GM23248 (cell line): ENCODE results near the gene CERT1. TPM values are rescaled to one million over a fixed set of nuclear protein-coding genes. Genes with fewer than 3 reads are reported as not detected.

Source experiments
- DNase-seq: peaks from one replicate; pipeline ENCODE4 v3.0.0-alpha.2; 2015
- H2AFZ ChIP-seq: fragments of 200-600 bp; sonication (generic); 2 replicates; pipeline ENCODE4 v1.6.1; 2016; ENCODE audit warnings: antibody characterized with exemption
- H3F3A ChIP-seq: fragments of 200-600 bp; sonication (generic); 2 replicates; pipeline ENCODE4 v1.6.1; 2016; ENCODE audit warnings: mild to moderate bottlenecking, antibody characterized with exemption, mixed run types; ENCODE audit not compliant: insufficient read depth
- H3K27ac ChIP-seq: fragments of 200-600 bp; sonication (generic); 2 replicates; pipeline ENCODE4 v1.5.1; 2016; ENCODE audit warnings: mild to moderate bottlenecking
- H3K27me3 ChIP-seq: fragments of 200-600 bp; sonication (generic); replicated peaks from 2 replicates; pipeline ENCODE4 v1.6.1; 2016; ENCODE audit warnings: mild to moderate bottlenecking; ENCODE audit not compliant: insufficient read depth
- H3K36me3 ChIP-seq: fragments of 200-600 bp; sonication (generic); 2 replicates; pipeline ENCODE4 v1.6.1; 2016; ENCODE audit warnings: low read depth, mild to moderate bottlenecking
- H3K4me1 ChIP-seq: fragments of 200-600 bp; sonication (generic); 2 replicates; pipeline ENCODE4 v1.6.1; 2016; ENCODE audit warnings: mild to moderate bottlenecking; ENCODE audit not compliant: insufficient read depth
- H3K4me2 ChIP-seq: fragments of 200-600 bp; sonication (generic); one replicate; pipeline ENCODE4 v1.6.1; 2016; ENCODE audit warnings: mild to moderate bottlenecking; ENCODE audit not compliant: unreplicated experiment
- H3K4me3 ChIP-seq: fragments of 200-600 bp; sonication (generic); 2 replicates; pipeline ENCODE4 v1.5.1; 2016; ENCODE audit warnings: mild to moderate bottlenecking
- H3K79me2 ChIP-seq: fragments of 200-600 bp; sonication (generic); 2 replicates; pipeline ENCODE4 v1.6.1; 2016; ENCODE audit warnings: mild to moderate bottlenecking; ENCODE audit not compliant: insufficient read depth
- H3K9ac ChIP-seq: fragments of 200-600 bp; sonication (generic); 2 replicates; pipeline ENCODE4 v1.6.1; 2016; ENCODE audit warnings: mild to moderate bottlenecking
- H3K9me2 ChIP-seq: fragments of 200-600 bp; sonication (generic); 2 replicates; pipeline ENCODE4 v1.6.1; 2016; ENCODE audit warnings: mixed run types, mild to moderate bottlenecking, moderate library complexity; ENCODE audit not compliant: insufficient read depth
- H3K9me3 ChIP-seq: fragments of 200-600 bp; sonication (generic); one replicate; pipeline ENCODE4 v1.6.1; 2017; ENCODE audit warnings: low read depth
- H4K20me1 ChIP-seq: fragments of 200-600 bp; sonication (generic); 2 replicates; pipeline ENCODE4 v1.6.0; 2016; ENCODE audit not compliant: insufficient read depth
- EZH2 ChIP-seq: fragments of 200-600 bp; sonication (generic); IDR thresholded peaks from 2 replicates; pipeline ENCODE4 v1.6.1; 2018; ENCODE audit warnings: antibody characterized with exemption, mild to moderate bottlenecking; ENCODE audit not compliant: insufficient read depth, poor library complexity, severe bottlenecking
- EZH2phosphoT487 ChIP-seq: fragments of 200-600 bp; sonication (generic); IDR thresholded peaks from 2 replicates; pipeline ENCODE4 v1.6.1; 2018; ENCODE audit warnings: antibody characterized with exemption, moderate library complexity, mild to moderate bottlenecking, low read depth; ENCODE audit not compliant: insufficient read depth
- WGBS, 2 experiments: methylation state at CpG; one replicate each; pipeline ENCODE4 v1.1.6; 2015 to 2017; ENCODE audit warnings: low lambda C conversion rate in 2 of 2, low coverage in 1 of 2; ENCODE audit errors: missing lambda C conversion rate in 2 of 2; 5-methylcytosine and 5-hydroxymethylcytosine counted together
- in situ Hi-C: fragments of 300-500 bp; cut with MboI; formaldehyde crosslinking; loops from 2 replicates; pipeline ENCODE4 v1.15.0; 2020
- polyA plus RNA-seq: library from polyadenylated mRNA; unstranded; fragments of >200 nt; fragmentation: Nextera tagmentation; extraction: Ambion mirVana; gene quantifications from 2 replicates; pipeline ENCODE4 v1.2.1, GENCODE V29; 2016
- total RNA-seq: library from RNA; depleted of rRNA; stranded (reverse); fragments of >200 nt; shearing (Covaris generic); gene quantifications from 2 replicates; pipeline ENCODE4 v1.2.3, GENCODE V29; 2014

Gene CERT1
- total and polyA plus RNA-seq, 2 experiments from 2014 or later: 15.2 to 17.3 TPM

DNA sequence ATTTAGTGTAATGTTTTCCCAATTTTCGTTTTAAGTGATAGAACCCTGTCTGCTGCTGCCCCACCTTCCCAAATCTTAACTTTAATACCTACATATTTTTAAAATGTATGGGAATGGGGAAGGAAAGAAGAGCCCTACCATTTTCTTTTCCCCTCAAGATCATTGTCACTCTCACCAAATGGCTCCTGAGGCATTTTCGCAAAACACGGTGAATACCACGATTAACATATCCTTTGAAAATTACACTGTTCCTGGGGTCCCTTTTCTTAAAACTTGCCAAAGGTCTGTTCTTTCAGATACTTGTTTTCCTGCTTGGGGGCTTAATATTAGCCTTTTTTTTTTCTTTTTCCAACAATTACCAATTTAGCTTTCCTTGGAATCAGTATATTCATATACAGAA, 36.1 kb downstream of the CERT1 start:
- Histone ChIP-seq H3K79me2 (peaks cover 96% of the 10 kb centered on the region), H3K4me3 (no peak overlapping the region)

DNA sequence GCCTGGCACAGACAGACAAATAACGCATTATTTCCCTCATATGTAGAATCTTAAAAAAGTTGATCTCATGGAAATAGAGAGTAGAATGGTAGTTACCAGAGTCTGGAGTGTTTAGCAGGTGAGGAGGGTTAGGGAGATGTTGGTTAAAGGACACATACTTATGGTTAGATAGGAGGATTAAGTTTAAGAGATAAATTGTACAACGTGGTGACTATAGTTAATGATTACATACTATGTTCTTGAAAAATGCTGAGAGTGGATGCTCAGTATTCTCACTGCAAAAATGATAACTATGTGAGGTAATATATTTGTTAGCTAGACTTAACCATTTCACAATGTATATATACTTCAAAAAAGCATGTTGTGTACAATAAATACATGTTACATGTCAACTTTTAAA, 38.0 kb downstream of the CERT1 start:
- 95 to 98% methylated on average over 2 of the region's 2 CpGs for WGBS, 2 experiments
- in situ Hi-C loops: no loop called here
- TF ChIP-seq EZH2phosphoT487 (no peak), EZH2 (no peak)

More for the DNA sequence above, 36.1 kb downstream of the CERT1 start:
- no peaks in the 10 kb centered on the region; the same call in 1 of the 2 replicates for H3K36me3 ChIP-seq
- H3K9me2 ChIP-seq: no peaks in the 10 kb centered on the region
- no peaks in the 10 kb centered on the region for H3K27me3 ChIP-seq
- H4K20me1 ChIP-seq: peaks cover 11% of the 10 kb centered on the region; the same call in 1 of the 2 replicates
- H3K27ac ChIP-seq: no peak overlapping the region
- H3K4me1 ChIP-seq: no peaks in the 10 kb centered on the region
- H3K4me2 ChIP-seq: no peak overlapping the region
- DNase-seq: no peak
- H3K9me3 ChIP-seq: no peaks in the 10 kb centered on the region
- in situ Hi-C loops: no loop called here
- H3F3A ChIP-seq: no peaks in the 10 kb centered on the region
- WGBS, 2 experiments: 72 to 74% methylated on average over 4 of the region's 4 CpGs
- H3K9ac ChIP-seq: no peak overlapping the region
- no peak overlapping the region for H2AFZ ChIP-seq
- TF ChIP-seq EZH2phosphoT487 (no peak), EZH2 (no peak)

DNA sequence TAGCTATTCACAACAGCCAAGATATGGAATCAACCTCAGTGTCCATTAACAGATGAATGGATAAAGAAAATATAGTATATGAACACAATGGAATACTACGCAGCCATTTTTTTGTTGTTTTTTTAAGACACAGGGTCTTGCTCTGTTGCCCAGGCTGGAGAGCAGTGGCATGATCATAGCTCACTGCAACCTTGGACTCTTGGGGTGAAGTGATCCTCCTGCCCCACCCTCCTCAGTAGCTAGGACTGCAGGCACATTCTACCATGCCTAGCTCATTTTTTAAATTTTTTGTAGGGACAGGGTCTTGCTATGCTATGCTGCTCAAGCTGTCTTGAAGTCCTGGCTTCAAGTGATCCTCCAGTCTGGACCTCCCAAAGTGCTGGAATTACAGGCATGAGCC, 38.5 kb downstream of the CERT1 start:
- Histone ChIP-seq H3K4me1 (no peaks in the 10 kb centered on the region), H3F3A (no peaks in the 10 kb centered on the region), H3K4me2 (no peak overlapping the region), H2AFZ (no peak overlapping the region), H3K9me3 (no peaks in the 10 kb centered on the region), H3K36me3 (no peaks in the 10 kb centered on the region; the same call in 1 of the 2 replicates), H3K27ac (no peak overlapping the region), H3K79me2 (peaks cover 97% of the 10 kb centered on the region), H4K20me1 (peaks cover 6% of the 10 kb centered on the region; the same call in 1 of the 2 replicates), H3K27me3 (no peaks in the 10 kb centered on the region), H3K9me2 (no peaks in the 10 kb centered on the region), H3K9ac (no peak overlapping the region), H3K4me3 (no peak overlapping the region)
- no peak for DNase-seq
- 97% methylated on average over 1 of the region's 1 CpG for WGBS, 2 experiments
- in situ Hi-C loops: no loop called here
- TF ChIP-seq EZH2: no peak
- no peak for TF ChIP-seq EZH2phosphoT487

More for the DNA sequence above, 38.0 kb downstream of the CERT1 start:
- H3K4me2 ChIP-seq: no peak overlapping the region
- H3K27me3 ChIP-seq: no peaks in the 10 kb centered on the region
- H2AFZ ChIP-seq: no peak overlapping the region
- peaks cover 6% of the 10 kb centered on the region; the same call in 1 of the 2 replicates for H4K20me1 ChIP-seq
- no peaks in the 10 kb centered on the region for H3K9me2 ChIP-seq
- peaks cover 97% of the 10 kb centered on the region for H3K79me2 ChIP-seq
- no peak overlapping the region for H3K9ac ChIP-seq
- no peak overlapping the region for H3K27ac ChIP-seq
- no peaks in the 10 kb centered on the region; the same call in 1 of the 2 replicates for H3K36me3 ChIP-seq
- H3K4me1 ChIP-seq: no peaks in the 10 kb centered on the region
- DNase-seq: no peak
- H3K9me3 ChIP-seq: no peaks in the 10 kb centered on the region
- no peak overlapping the region for H3K4me3 ChIP-seq
- H3F3A ChIP-seq: no peaks in the 10 kb centered on the region

DNA sequence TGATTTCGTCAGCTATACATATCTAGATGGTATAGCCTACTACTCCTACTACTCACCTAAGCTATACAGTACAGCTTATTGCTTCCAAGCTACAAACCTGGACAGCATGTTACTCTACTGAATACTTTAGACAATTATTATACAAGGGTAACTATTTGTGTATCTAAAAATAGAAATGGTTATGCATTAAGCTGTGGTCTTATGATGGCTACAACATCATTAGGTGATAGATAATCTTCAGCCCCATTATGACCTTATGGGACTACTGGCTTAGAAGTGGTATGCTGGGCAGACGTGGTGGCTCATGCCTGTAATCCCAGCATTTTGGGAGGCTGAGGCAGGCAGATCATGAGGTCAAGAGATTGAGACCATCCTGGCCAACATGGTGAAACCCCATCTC, 40.2 kb downstream of the CERT1 start:
- H3K27ac ChIP-seq: no peak overlapping the region
- no peak overlapping the region for H3K9ac ChIP-seq
- TF ChIP-seq EZH2phosphoT487 (no peak), EZH2 (no peak)
- peaks cover 6% of the 10 kb centered on the region; the same call in 1 of the 2 replicates for H4K20me1 ChIP-seq
- H3K9me2 ChIP-seq: no peaks in the 10 kb centered on the region
- H2AFZ ChIP-seq: no peak overlapping the region
- WGBS, 2 experiments: 95% methylated on average over 2 of the region's 2 CpGs
- no peaks in the 10 kb centered on the region for H3F3A ChIP-seq
- no peaks in the 10 kb centered on the region; the same call in 1 of the 2 replicates for H3K36me3 ChIP-seq
- H3K9me3 ChIP-seq: no peaks in the 10 kb centered on the region
- no peaks in the 10 kb centered on the region for H3K4me1 ChIP-seq
- peaks cover 98% of the 10 kb centered on the region for H3K79me2 ChIP-seq
- in situ Hi-C loops: no loop called here
- H3K4me3 ChIP-seq: no peak overlapping the region
- H3K4me2 ChIP-seq: no peak overlapping the region
- no peaks in the 10 kb centered on the region for H3K27me3 ChIP-seq
- no peak for DNase-seq

DNA sequence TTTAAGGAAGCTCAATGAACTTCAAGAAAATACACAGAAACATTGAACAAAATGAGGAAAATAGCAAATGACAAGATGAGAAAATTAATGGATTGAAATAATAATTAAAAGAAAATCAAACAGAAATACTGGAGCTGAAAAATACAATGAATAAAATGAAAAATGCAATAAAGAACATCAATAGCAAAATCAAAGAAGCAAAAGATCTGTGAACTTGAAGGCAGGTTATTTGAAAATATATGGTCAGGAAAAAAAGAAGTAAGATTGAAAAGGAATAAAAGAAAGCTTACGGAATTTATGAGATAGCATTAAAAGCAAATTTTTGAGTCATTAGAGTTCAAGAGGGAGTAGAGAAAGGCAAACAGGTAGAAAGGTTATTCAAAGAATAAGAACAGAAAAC, 42.4 kb downstream of the CERT1 start:
- peaks cover 97% of the 10 kb centered on the region for H3K79me2 ChIP-seq
- H3K9ac ChIP-seq: no peak overlapping the region
- H2AFZ ChIP-seq: no peak overlapping the region
- no peaks in the 10 kb centered on the region for H3K9me2 ChIP-seq
- 100% methylated on average over 1 of the region's 1 CpG for WGBS, 2 experiments
- 0 out of 2 replicates have a peak, but pooled peaks cover 5% of the 10 kb centered on the region for H3F3A ChIP-seq
- H3K4me1 ChIP-seq: no peaks in the 10 kb centered on the region
- DNase-seq: no peak
- no peaks in the 10 kb centered on the region; the same call in 1 of the 2 replicates for H3K36me3 ChIP-seq
- no peaks in the 10 kb centered on the region for H3K27me3 ChIP-seq
- no peak overlapping the region for H3K4me3 ChIP-seq
- TF ChIP-seq EZH2 (no peak), EZH2phosphoT487 (no peak)
- peaks cover 6% of the 10 kb centered on the region; the same call in 1 of the 2 replicates for H4K20me1 ChIP-seq
- H3K4me2 ChIP-seq: no peak overlapping the region
- no peaks in the 10 kb centered on the region for H3K9me3 ChIP-seq
- H3K27ac ChIP-seq: no peak overlapping the region
- in situ Hi-C loops: no loop called here
